SK-N-SH (cell line): Measurements from ENCODE around the gene PKP4. TPM values are rescaled to one million over a fixed set of nuclear protein-coding genes. Genes with fewer than 3 reads are reported as not detected.

Experiments used
- CTCF ChIA-PET: fragments of 300-600, 350-600 bp; formaldehyde crosslinking; extraction: SDS; loops from one replicate; lab custom pipeline; 2021; lab: Yijun Ruan, JAX
- POLR2A ChIA-PET: fragments of 350-600 bp; sonication (Branson Sonifier 250); formaldehyde crosslinking; extraction: SDS; loops from one replicate; lab custom pipeline; 2020; ENCODE audit warnings: antibody characterized with exemption, inconsistent platforms; lab: Yijun Ruan, JAX
- DNase-seq: peaks from one replicate; pipeline ENCODE4 v3.0.0; 2012
- H2AFZ ChIP-seq: fragments of 200-600 bp; sonication (generic); 2 replicates; pipeline ENCODE4 v1.8.1; 2016; ENCODE audit warnings: antibody characterized with exemption, mild to moderate bottlenecking, low read depth
- H3F3A ChIP-seq: fragments of 200-600 bp; sonication (generic); replicated peaks from 2 replicates; pipeline ENCODE3; 2016; ENCODE audit warnings: antibody characterized with exemption, mild to moderate bottlenecking; ENCODE audit not compliant: insufficient read depth
- H3K27ac ChIP-seq, 2 experiments: fragments of 200-500 bp in 1 of 2; fragments of 200-600 bp in 1 of 2; sonication (Bioruptor generic) in 1 of 2; sonication (generic), shearing (Covaris generic) in 1 of 2; 2 replicates each; pipeline versions ENCODE4 v1.5.1 to v1.6.1; 2014 to 2016; ENCODE audit warnings: low read depth in 2 of 2, inconsistent platforms in 1 of 2, low read length in 1 of 2, mild to moderate bottlenecking in 1 of 2, mixed read lengths in 1 of 2
- H3K27me3 ChIP-seq: fragments of 200-600 bp; sonication (generic), shearing (Covaris generic); 2 replicates; pipeline ENCODE4 v1.6.1; 2016; ENCODE audit warnings: mixed run types; ENCODE audit not compliant: insufficient read depth
- H3K36me3 ChIP-seq, 2 experiments: fragments of 200-500 bp in 1 of 2; fragments of 200-600 bp in 1 of 2; sonication (Bioruptor generic) in 1 of 2; sonication (generic) in 1 of 2; replicated peaks in 1 of 2; 2 replicates each; pipeline versions ENCODE3 to v1.5.1; 2014 to 2016; ENCODE audit warnings: low read length in 1 of 2, mild to moderate bottlenecking in 1 of 2; ENCODE audit not compliant: insufficient read depth in 2 of 2, control insufficient read depth in 1 of 2
- H3K4me1 ChIP-seq, 2 experiments: fragments of 200-500 bp in 1 of 2; fragments of 200-600 bp in 1 of 2; sonication (Bioruptor generic) in 1 of 2; sonication (generic), shearing (Covaris generic) in 1 of 2; 2 replicates each; pipeline versions ENCODE4 v1.5.1 to v1.6.1; 2014 to 2016; ENCODE audit warnings: low read depth in 1 of 2, low read length in 1 of 2, mixed run types in 1 of 2; ENCODE audit not compliant: insufficient read depth in 2 of 2, control insufficient read depth in 1 of 2
- H3K4me2 ChIP-seq: fragments of 200-600 bp; sonication (generic), shearing (Covaris generic); 2 replicates; pipeline ENCODE4 v1.6.1; 2017; ENCODE audit warnings: mixed run types
- H3K4me3 ChIP-seq, 2 experiments: fragments of 200-500 bp in 1 of 2; fragments of 200-600 bp in 1 of 2; sonication (Bioruptor generic) in 1 of 2; sonication (generic), shearing (Covaris generic) in 1 of 2; 2 replicates each; pipeline versions ENCODE4 v1.5.1 to v1.8.1; 2014 to 2016; ENCODE audit warnings: low read depth in 2 of 2, inconsistent platforms in 1 of 2, low read length in 1 of 2, mild to moderate bottlenecking in 1 of 2, mixed read lengths in 1 of 2, moderate library complexity in 1 of 2
- H3K79me2 ChIP-seq: fragments of 200-600 bp; sonication (generic); 2 replicates; pipeline ENCODE4 v1.8.1; 2017; ENCODE audit warnings: mild to moderate bottlenecking; ENCODE audit not compliant: insufficient read depth
- H3K9ac ChIP-seq: fragments of 200-600 bp; sonication (generic); 2 replicates; pipeline ENCODE4 v1.6.1; 2017; ENCODE audit warnings: mixed run types
- H3K9me2 ChIP-seq: fragments of 200-600 bp; sonication (generic); 2 replicates; pipeline ENCODE4 v1.6.1; 2017; ENCODE audit warnings: mixed run types
- H3K9me3 ChIP-seq: fragments of 200-600 bp; sonication (generic); 2 replicates; pipeline ENCODE4 v1.6.1; 2017; ENCODE audit warnings: mixed run types, mild to moderate bottlenecking, moderate library complexity
- H4K20me1 ChIP-seq: fragments of 200-600 bp; sonication (generic); 2 replicates; pipeline ENCODE4 v1.6.1; 2017; ENCODE audit warnings: mild to moderate bottlenecking, mixed run types; ENCODE audit not compliant: insufficient read depth
- CHD2 ChIP-seq: fragments of 150-350 bp; IDR thresholded peaks from 2 replicates; pipeline ENCODE4 v1.6.1; 2018; ENCODE audit warnings: low read length; ENCODE audit not compliant: partially characterized antibody
- FOXJ3 ChIP-seq: sonication (generic); formaldehyde crosslinking; IDR thresholded peaks from 2 replicates; pipeline ENCODE4 v1.5.1; 2020; ENCODE audit warnings: mild to moderate bottlenecking, missing genetic modification reagents
- FOXM1 ChIP-seq: IDR thresholded peaks from 2 replicates; pipeline ENCODE4 v1.4.0; 2012; ENCODE audit warnings: low read depth, mild to moderate bottlenecking
- GABPA ChIP-seq: IDR thresholded peaks from 2 replicates; pipeline ENCODE4 v1.4.0; 2012; ENCODE audit warnings: low read depth, mild to moderate bottlenecking
- NRF1 ChIP-seq: IDR thresholded peaks from 2 replicates; pipeline ENCODE4 v1.6.1; 2012; ENCODE audit warnings: low read depth, mild to moderate bottlenecking, low read length
- RAD21 ChIP-seq: IDR thresholded peaks from 2 replicates; pipeline ENCODE4 v1.6.1; 2012; ENCODE audit warnings: mild to moderate bottlenecking, low read length
- RFX5 ChIP-seq: IDR thresholded peaks from 2 replicates; pipeline ENCODE4 v1.6.1; 2012; ENCODE audit warnings: mild to moderate bottlenecking, improper control_type of control experiment, low read length
- SMC3 ChIP-seq: IDR thresholded peaks from 2 replicates; pipeline ENCODE4 v1.6.1; 2012; ENCODE audit warnings: low read depth, low read length, improper control_type of control experiment
- WGBS: methylation state at CpG from one replicate; pipeline ENCODE4 v1.1.6; 2017; ENCODE audit warnings: low lambda C conversion rate; 5-methylcytosine and 5-hydroxymethylcytosine counted together
- polyA plus RNA-seq, 3 experiments: library from polyadenylated mRNA; depleted of rRNA; stranded (reverse); fragments of >200 nt; gene quantifications; 2 replicates each; pipeline ENCODE4 v1.2.3, GENCODE V29; 2012
- TF ChIP-seq, protein P1 (sequence below): fragments of 200-600 bp; sonication (generic); IDR thresholded peaks from 2 replicates; pipeline ENCODE4 v1.6.1; 2017; ENCODE audit warnings: antibody characterized with exemption, mild to moderate bottlenecking, moderate library complexity
- TF ChIP-seq, protein P2 (sequence below): fragments of 150-350 bp; IDR thresholded peaks from 2 replicates; pipeline ENCODE4 v1.6.1; 2017; ENCODE audit warnings: antibody characterized with exemption, low read length, low read depth, borderline replicate concordance

Gene PKP4
- polyA plus RNA-seq, 1 of the 3 experiments (the other 2 are of a cell fraction): 10.9 TPM

DNA sequence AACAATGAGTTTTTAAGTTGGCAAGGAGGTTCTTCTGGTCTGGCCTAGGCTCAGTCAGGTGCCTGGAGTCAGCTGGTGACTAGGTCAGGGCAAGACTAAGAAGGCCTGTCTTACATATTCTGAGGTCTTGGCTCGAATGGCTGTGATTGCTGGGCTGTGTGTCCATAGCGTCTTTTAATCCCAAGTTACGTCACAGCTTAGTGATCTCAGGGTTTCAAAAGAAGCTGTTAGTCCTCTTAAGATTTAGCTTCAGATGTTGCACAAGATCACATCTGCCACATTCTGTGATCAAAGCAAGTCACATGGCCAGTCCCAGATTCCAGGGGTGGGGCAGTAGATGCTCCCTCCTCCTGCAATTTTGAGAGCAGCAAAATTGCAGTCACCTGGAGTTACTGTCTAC lies 61.3 kb downstream of the PKP4 start:
- Histone ChIP-seq H3K9me2 (no peaks in the 10 kb centered on the region), H3F3A (no peaks in the 10 kb centered on the region), H3K36me3 (peaks cover 0 to 4% of the 10 kb centered on the region in 2 experiments), H3K9me3 (no peaks in the 10 kb centered on the region), H3K9ac (no peak overlapping the region), H2AFZ (no peak overlapping the region), H3K4me3 (no peak overlapping the region), H3K4me2 (no peak overlapping the region), H3K4me1 (no peaks in the 10 kb centered on the region), H3K79me2 (peaks cover 9% of the 10 kb centered on the region), H3K27ac (no peak overlapping the region), H3K27me3 (no peaks in the 10 kb centered on the region), H4K20me1 (no peaks in the 10 kb centered on the region)
- 97% methylated on average over 3 of the region's 3 CpGs for WGBS
- POLR2A ChIA-PET: no interaction called here
- no peak for DNase-seq
- TF ChIP-seq, protein P1, sequence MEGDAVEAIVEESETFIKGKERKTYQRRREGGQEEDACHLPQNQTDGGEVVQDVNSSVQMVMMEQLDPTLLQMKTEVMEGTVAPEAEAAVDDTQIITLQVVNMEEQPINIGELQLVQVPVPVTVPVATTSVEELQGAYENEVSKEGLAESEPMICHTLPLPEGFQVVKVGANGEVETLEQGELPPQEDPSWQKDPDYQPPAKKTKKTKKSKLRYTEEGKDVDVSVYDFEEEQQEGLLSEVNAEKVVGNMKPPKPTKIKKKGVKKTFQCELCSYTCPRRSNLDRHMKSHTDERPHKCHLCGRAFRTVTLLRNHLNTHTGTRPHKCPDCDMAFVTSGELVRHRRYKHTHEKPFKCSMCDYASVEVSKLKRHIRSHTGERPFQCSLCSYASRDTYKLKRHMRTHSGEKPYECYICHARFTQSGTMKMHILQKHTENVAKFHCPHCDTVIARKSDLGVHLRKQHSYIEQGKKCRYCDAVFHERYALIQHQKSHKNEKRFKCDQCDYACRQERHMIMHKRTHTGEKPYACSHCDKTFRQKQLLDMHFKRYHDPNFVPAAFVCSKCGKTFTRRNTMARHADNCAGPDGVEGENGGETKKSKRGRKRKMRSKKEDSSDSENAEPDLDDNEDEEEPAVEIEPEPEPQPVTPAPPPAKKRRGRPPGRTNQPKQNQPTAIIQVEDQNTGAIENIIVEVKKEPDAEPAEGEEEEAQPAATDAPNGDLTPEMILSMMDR: no peak
- CTCF ChIA-PET: interaction anchor here (0.9 to 1.1 kb wide), 3 partner anchors 11 to 236 kb away, joined by 3 to 5 read pairs (median 3); no protein-coding TSS in a partner anchor

DNA sequence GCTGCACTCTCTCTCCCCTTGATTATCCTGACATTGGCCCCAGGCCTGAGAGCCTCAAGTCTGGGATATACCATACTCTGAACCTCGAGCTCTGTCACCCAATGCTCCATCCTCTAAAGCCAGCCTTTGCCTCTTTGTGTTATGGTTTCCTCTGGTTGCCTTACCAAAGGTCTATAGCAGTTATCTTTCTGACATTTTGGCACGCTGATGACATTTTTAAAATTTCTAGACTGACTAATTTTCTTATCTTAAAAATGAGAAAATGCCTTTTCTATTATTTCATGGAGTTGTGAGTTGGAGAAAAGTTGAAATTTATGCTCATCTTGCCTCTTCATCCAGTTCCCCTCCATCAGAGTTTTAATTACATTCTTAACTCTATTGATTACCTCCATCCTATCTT lies 62.7 kb downstream of the PKP4 start:
- WGBS: 97% methylated on average over 2 of the region's 2 CpGs

More for the DNA sequence above, 62.7 kb downstream of the PKP4 start:
- CTCF ChIA-PET: no interaction called here
- H3K4me3 ChIP-seq: no peak overlapping the region
- H3K4me1 ChIP-seq: no peaks in the 10 kb centered on the region
- no peak for DNase-seq
- H3K36me3 ChIP-seq: peaks cover 0 to 4% of the 10 kb centered on the region in 2 experiments
- no peaks in the 10 kb centered on the region for H3F3A ChIP-seq
- H2AFZ ChIP-seq: no peak overlapping the region
- H3K9ac ChIP-seq: no peak overlapping the region
- H3K9me3 ChIP-seq: no peaks in the 10 kb centered on the region
- H3K4me2 ChIP-seq: no peak overlapping the region
- TF ChIP-seq FOXM1: no peak
- no peak for TF ChIP-seq CHD2
- TF ChIP-seq, protein P2, sequence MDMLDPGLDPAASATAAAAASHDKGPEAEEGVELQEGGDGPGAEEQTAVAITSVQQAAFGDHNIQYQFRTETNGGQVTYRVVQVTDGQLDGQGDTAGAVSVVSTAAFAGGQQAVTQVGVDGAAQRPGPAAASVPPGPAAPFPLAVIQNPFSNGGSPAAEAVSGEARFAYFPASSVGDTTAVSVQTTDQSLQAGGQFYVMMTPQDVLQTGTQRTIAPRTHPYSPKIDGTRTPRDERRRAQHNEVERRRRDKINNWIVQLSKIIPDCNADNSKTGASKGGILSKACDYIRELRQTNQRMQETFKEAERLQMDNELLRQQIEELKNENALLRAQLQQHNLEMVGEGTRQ: no peak
- no peak for TF ChIP-seq FOXJ3 (CRISPR knock-in tag)
- TF ChIP-seq GABPA: no peak
- no peak for TF ChIP-seq SMC3
- no peak for TF ChIP-seq RFX5
- TF ChIP-seq NRF1: no peak
- TF ChIP-seq RAD21: no peak
- H3K79me2 ChIP-seq: peaks cover 3% of the 10 kb centered on the region
- no peaks in the 10 kb centered on the region for H4K20me1 ChIP-seq
- no peak overlapping the region for H3K27ac ChIP-seq
- POLR2A ChIA-PET: no interaction called here
- H3K27me3 ChIP-seq: no peaks in the 10 kb centered on the region
- no peaks in the 10 kb centered on the region for H3K9me2 ChIP-seq
